GM23338 (cell line): ENCODE results near the gene FGA. TPM values are rescaled to one million over a fixed set of nuclear protein-coding genes. Genes with fewer than 3 reads are reported as not detected.

Experiments
- ATAC-seq: fragments of 200-7000 bp; cut with Tn5 transposase; 3 replicates; pipeline ENCODE4 v1.9.1; 2020
- DNase-seq: peaks from one replicate; pipeline ENCODE4 v3.0.0-alpha.2; 2015; ENCODE audit warnings: low spot score
- H2AFZ ChIP-seq: fragments of 200-600 bp; sonication (generic); 2 replicates; pipeline ENCODE4 v1.8.0; 2016; ENCODE audit warnings: antibody characterized with exemption, mild to moderate bottlenecking, moderate library complexity
- H3F3A ChIP-seq: fragments of 200-600 bp; sonication (generic); replicated peaks from 2 replicates; pipeline ENCODE4 v1.8.0; 2017; ENCODE audit warnings: antibody characterized with exemption, mixed run types, low read depth
- H3K27ac ChIP-seq: fragments of 200-600 bp; sonication (generic); 2 replicates; pipeline ENCODE4 v1.6.1; 2016; ENCODE audit warnings: low read depth
- H3K27me3 ChIP-seq: fragments of 200-600 bp; sonication (generic); 2 replicates; pipeline ENCODE4 v1.8.0; 2016; ENCODE audit warnings: mild to moderate bottlenecking, mixed run types, moderate library complexity; ENCODE audit not compliant: insufficient read depth
- H3K36me3 ChIP-seq: fragments of 200-600 bp; sonication (generic); 2 replicates; pipeline ENCODE4 v1.8.0; 2016; ENCODE audit warnings: mild to moderate bottlenecking; ENCODE audit not compliant: insufficient read depth
- H3K4me1 ChIP-seq: fragments of 200-600 bp; sonication (generic); 2 replicates; pipeline ENCODE4 v1.8.0; 2016; ENCODE audit warnings: mild to moderate bottlenecking, moderate library complexity; ENCODE audit not compliant: insufficient read depth
- H3K4me2 ChIP-seq: fragments of 200-600 bp; sonication (generic); 2 replicates; pipeline ENCODE4 v1.7.1; 2017; ENCODE audit warnings: mixed run types
- H3K4me3 ChIP-seq: fragments of 200-600 bp; sonication (generic); 2 replicates; pipeline ENCODE4 v1.6.1; 2016; ENCODE audit warnings: mixed run types
- H3K79me2 ChIP-seq: fragments of 200-600 bp; sonication (generic); replicated peaks from 2 replicates; pipeline ENCODE4 v1.8.0; 2017; ENCODE audit warnings: mild to moderate bottlenecking; ENCODE audit not compliant: insufficient read depth
- H3K9me2 ChIP-seq: fragments of 200-600 bp; sonication (generic); 2 replicates; pipeline ENCODE4 v1.8.0; 2017; ENCODE audit not compliant: insufficient read depth
- H4K20me1 ChIP-seq: fragments of 200-600 bp; sonication (generic); replicated peaks from 2 replicates; pipeline ENCODE4 v1.8.0; 2017; ENCODE audit warnings: mild to moderate bottlenecking; ENCODE audit not compliant: insufficient read depth
- H3K27ac Mint-ChIP-seq: 2 replicates; pipeline ENCODE4 v1.8.0; 2020; ENCODE audit warnings: inconsistent platforms, mild to moderate bottlenecking, moderate library complexity, mixed read lengths
- H3K27me3 Mint-ChIP-seq: 3 replicates; pipeline ENCODE4 v1.8.0; 2022; ENCODE audit warnings: low read depth, mild to moderate bottlenecking, moderate library complexity, mixed read lengths, inconsistent platforms; ENCODE audit not compliant: insufficient read depth, poor library complexity
- H3K36me3 Mint-ChIP-seq: 3 replicates; pipeline ENCODE4 v1.8.0; 2021; ENCODE audit warnings: low read depth, mild to moderate bottlenecking, inconsistent platforms, moderate library complexity, mixed read lengths
- H3K4me1 Mint-ChIP-seq: 3 replicates; pipeline ENCODE4 v1.8.0; 2020; ENCODE audit warnings: mild to moderate bottlenecking, inconsistent platforms, mixed read lengths
- H3K4me3 Mint-ChIP-seq: 3 replicates; pipeline ENCODE4 v1.8.0; 2021; ENCODE audit warnings: moderate library complexity, mild to moderate bottlenecking, inconsistent platforms, mixed read lengths
- H3K9me3 Mint-ChIP-seq: 3 replicates; pipeline ENCODE4 v1.8.0; 2020; ENCODE audit warnings: moderate library complexity, mild to moderate bottlenecking, inconsistent platforms, mixed read lengths
- EZH2 ChIP-seq: fragments of 200-600 bp; sonication (generic); IDR thresholded peaks from one replicate; pipeline ENCODE4 v1.8.0; 2017; ENCODE audit warnings: antibody characterized with exemption, mild to moderate bottlenecking, low read depth; ENCODE audit not compliant: unreplicated experiment
- EZH2phosphoT487 ChIP-seq: fragments of 200-600 bp; sonication (generic); IDR thresholded peaks from one replicate; pipeline ENCODE4 v1.8.1; 2018; ENCODE audit warnings: antibody characterized with exemption; ENCODE audit not compliant: unreplicated experiment
- JUNB ChIP-seq: IDR thresholded peaks from one replicate; pipeline ENCODE4 v1.6.1; 2016; ENCODE audit warnings: antibody characterized with exemption; ENCODE audit not compliant: unreplicated experiment
- NANOG ChIP-seq: IDR thresholded peaks from 2 replicates; pipeline ENCODE4 v1.6.1; 2016; ENCODE audit warnings: antibody characterized with exemption, borderline replicate concordance
- POLR2AphosphoS5 ChIP-seq: IDR thresholded peaks from 2 replicates; pipeline ENCODE4 v1.6.1; 2016; ENCODE audit warnings: antibody characterized with exemption, low read depth
- STAT1 ChIP-seq: IDR thresholded peaks from one replicate; pipeline ENCODE4 v1.6.1; 2016; ENCODE audit warnings: antibody characterized with exemption; ENCODE audit not compliant: unreplicated experiment
- ZNF114 ChIP-seq: fragments of 250-450 bp; sonication (Bioruptor Pico); IDR thresholded peaks from 2 replicates; pipeline ENCODE4 v1.5.0; 2020; ENCODE audit warnings: mild to moderate bottlenecking, moderate library complexity
- ZNF331 ChIP-seq: fragments of 250-450 bp; sonication (Bioruptor Pico); IDR thresholded peaks from 2 replicates; pipeline ENCODE4 v1.5.0; 2020; ENCODE audit warnings: low read depth, mild to moderate bottlenecking, moderate library complexity
- polyA plus RNA-seq: library from polyadenylated mRNA; unstranded; fragments of >200 nt; fragmentation: Nextera tagmentation; extraction: Ambion mirVana; gene quantifications from 2 replicates; pipeline ENCODE4 v1.2.1, GENCODE V29; 2016
- total RNA-seq: library from RNA; depleted of rRNA; stranded (reverse); fragments of >200 nt; shearing (Covaris generic); gene quantifications from 2 replicates; pipeline ENCODE4 v1.2.3, GENCODE V29; 2014
- TF ChIP-seq, protein P1 (sequence below): fragments of 250-450 bp; sonication (Bioruptor Pico); IDR thresholded peaks from 2 replicates; pipeline ENCODE4 v1.5.0; 2020; ENCODE audit warnings: mild to moderate bottlenecking, moderate library complexity
- TF ChIP-seq, protein P2 (sequence below): IDR thresholded peaks from 2 replicates; pipeline ENCODE4 v1.6.1; 2016; ENCODE audit warnings: antibody characterized with exemption

Gene FGA
- total and polyA plus RNA-seq, 2 experiments from 2014 or later = not detected

- TF ChIP-seq STAT1 = no peak
- no peak for TF ChIP-seq JUNB
- no peak for TF ChIP-seq EZH2
- no peak for TF ChIP-seq ZNF114
- TF ChIP-seq, protein P1, sequence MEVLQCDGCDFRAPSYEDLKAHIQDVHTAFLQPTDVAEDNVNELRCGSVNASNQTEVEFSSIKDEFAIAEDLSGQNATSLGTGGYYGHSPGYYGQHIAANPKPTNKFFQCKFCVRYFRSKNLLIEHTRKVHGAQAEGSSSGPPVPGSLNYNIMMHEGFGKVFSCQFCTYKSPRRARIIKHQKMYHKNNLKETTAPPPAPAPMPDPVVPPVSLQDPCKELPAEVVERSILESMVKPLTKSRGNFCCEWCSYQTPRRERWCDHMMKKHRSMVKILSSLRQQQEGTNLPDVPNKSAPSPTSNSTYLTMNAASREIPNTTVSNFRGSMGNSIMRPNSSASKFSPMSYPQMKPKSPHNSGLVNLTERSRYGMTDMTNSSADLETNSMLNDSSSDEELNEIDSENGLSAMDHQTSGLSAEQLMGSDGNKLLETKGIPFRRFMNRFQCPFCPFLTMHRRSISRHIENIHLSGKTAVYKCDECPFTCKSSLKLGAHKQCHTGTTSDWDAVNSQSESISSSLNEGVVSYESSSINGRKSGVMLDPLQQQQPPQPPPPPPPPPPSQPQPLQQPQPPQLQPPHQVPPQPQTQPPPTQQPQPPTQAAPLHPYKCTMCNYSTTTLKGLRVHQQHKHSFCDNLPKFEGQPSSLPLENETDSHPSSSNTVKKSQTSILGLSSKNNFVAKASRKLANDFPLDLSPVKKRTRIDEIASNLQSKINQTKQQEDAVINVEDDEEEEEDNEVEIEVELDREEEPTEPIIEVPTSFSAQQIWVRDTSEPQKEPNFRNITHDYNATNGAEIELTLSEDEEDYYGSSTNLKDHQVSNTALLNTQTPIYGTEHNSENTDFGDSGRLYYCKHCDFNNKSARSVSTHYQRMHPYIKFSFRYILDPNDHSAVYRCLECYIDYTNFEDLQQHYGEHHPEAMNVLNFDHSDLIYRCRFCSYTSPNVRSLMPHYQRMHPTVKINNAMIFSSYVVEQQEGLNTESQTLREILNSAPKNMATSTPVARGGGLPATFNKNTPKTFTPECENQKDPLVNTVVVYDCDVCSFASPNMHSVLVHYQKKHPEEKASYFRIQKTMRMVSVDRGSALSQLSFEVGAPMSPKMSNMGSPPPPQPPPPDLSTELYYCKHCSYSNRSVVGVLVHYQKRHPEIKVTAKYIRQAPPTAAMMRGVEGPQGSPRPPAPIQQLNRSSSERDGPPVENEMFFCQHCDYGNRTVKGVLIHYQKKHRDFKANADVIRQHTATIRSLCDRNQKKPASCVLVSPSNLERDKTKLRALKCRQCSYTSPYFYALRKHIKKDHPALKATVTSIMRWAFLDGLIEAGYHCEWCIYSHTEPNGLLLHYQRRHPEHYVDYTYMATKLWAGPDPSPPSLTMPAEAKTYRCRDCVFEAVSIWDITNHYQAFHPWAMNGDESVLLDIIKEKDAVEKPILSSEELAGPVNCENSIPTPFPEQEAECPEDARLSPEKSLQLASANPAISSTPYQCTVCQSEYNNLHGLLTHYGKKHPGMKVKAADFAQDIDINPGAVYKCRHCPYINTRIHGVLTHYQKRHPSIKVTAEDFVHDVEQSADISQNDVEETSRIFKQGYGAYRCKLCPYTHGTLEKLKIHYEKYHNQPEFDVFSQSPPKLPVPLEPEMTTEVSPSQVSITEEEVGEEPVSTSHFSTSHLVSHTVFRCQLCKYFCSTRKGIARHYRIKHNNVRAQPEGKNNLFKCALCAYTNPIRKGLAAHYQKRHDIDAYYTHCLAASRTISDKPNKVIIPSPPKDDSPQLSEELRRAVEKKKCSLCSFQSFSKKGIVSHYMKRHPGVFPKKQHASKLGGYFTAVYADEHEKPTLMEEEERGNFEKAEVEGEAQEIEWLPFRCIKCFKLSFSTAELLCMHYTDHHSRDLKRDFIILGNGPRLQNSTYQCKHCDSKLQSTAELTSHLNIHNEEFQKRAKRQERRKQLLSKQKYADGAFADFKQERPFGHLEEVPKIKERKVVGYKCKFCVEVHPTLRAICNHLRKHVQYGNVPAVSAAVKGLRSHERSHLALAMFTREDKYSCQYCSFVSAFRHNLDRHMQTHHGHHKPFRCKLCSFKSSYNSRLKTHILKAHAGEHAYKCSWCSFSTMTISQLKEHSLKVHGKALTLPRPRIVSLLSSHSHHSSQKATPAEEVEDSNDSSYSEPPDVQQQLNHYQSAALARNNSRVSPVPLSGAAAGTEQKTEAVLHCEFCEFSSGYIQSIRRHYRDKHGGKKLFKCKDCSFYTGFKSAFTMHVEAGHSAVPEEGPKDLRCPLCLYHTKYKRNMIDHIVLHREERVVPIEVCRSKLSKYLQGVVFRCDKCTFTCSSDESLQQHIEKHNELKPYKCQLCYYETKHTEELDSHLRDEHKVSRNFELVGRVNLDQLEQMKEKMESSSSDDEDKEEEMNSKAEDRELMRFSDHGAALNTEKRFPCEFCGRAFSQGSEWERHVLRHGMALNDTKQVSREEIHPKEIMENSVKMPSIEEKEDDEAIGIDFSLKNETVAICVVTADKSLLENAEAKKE (CRISPR knock-in tag) = no peak
Measured at GRCh38 chr4:154560824-154561231, 29.7 kb downstream of the FGA start (continued).

GRCh38 chr4:154560419-154560801, 30.1 kb downstream of the FGA start:
- no peak for DNase-seq
- no peak for ATAC-seq
- no peaks in the 10 kb centered on the region for H3K9me2 ChIP-seq
- H3F3A ChIP-seq = no peaks in the 10 kb centered on the region
- no peaks in the 10 kb centered on the region for H3K9me3 Mint-ChIP-seq
- H3K4me1 Mint-ChIP-seq = no peaks in the 10 kb centered on the region; the same call in 2 of the 3 replicates
- no peaks in the 10 kb centered on the region for H3K4me1 ChIP-seq
- H3K36me3 ChIP-seq = no peaks in the 10 kb centered on the region
- no peak overlapping the region for H3K4me3 Mint-ChIP-seq
- H3K36me3 Mint-ChIP-seq = no peaks in the 10 kb centered on the region
- H3K27ac Mint-ChIP-seq = no peak overlapping the region
- H2AFZ ChIP-seq = no peak overlapping the region
- no peak overlapping the region for H3K4me2 ChIP-seq
- no peaks in the 10 kb centered on the region for H4K20me1 ChIP-seq
- H3K27me3 Mint-ChIP-seq = no peaks in the 10 kb centered on the region
- no peaks in the 10 kb centered on the region for H3K27me3 ChIP-seq
- H3K79me2 ChIP-seq = no peaks in the 10 kb centered on the region
- H3K4me3 ChIP-seq = no peak overlapping the region
- H3K27ac ChIP-seq = no peak overlapping the region
- TF ChIP-seq, protein P2, sequence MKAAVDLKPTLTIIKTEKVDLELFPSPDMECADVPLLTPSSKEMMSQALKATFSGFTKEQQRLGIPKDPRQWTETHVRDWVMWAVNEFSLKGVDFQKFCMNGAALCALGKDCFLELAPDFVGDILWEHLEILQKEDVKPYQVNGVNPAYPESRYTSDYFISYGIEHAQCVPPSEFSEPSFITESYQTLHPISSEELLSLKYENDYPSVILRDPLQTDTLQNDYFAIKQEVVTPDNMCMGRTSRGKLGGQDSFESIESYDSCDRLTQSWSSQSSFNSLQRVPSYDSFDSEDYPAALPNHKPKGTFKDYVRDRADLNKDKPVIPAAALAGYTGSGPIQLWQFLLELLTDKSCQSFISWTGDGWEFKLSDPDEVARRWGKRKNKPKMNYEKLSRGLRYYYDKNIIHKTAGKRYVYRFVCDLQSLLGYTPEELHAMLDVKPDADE = no peak
- TF ChIP-seq EZH2phosphoT487 (no peak), JUNB (no peak), POLR2AphosphoS5 (no peak), NANOG (no peak), ZNF114 (no peak), ZNF331 (no peak)
- TF ChIP-seq, protein P1 (CRISPR knock-in tag) = no peak
